ENCODE data around the gene NOB1.

DNA sequence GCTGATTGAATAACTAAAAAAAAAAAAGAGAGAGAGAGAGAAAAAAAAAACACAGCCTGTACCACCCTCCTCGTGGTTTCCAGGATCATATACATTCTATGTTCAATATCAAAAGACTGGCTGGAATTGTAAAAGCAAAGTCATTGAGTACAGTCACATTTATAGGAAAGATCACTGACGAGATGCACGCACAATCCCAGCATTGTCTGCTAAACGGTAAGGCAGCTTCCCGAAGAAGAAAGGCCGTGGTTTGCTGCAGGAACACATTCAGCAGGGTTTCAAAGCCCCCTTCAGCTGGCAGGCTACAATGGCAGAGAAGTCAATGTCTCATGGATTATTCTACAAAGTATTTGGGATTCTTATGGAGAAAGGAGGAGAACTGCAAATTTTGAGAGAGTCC is 37.7 kb downstream of the NOB1 start:
- TF ChIP-seq, protein P1, sequence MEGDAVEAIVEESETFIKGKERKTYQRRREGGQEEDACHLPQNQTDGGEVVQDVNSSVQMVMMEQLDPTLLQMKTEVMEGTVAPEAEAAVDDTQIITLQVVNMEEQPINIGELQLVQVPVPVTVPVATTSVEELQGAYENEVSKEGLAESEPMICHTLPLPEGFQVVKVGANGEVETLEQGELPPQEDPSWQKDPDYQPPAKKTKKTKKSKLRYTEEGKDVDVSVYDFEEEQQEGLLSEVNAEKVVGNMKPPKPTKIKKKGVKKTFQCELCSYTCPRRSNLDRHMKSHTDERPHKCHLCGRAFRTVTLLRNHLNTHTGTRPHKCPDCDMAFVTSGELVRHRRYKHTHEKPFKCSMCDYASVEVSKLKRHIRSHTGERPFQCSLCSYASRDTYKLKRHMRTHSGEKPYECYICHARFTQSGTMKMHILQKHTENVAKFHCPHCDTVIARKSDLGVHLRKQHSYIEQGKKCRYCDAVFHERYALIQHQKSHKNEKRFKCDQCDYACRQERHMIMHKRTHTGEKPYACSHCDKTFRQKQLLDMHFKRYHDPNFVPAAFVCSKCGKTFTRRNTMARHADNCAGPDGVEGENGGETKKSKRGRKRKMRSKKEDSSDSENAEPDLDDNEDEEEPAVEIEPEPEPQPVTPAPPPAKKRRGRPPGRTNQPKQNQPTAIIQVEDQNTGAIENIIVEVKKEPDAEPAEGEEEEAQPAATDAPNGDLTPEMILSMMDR (conservative IDR thresholded peaks at IDR 0.05) = no peak
- TF ChIP-seq ZFX (IDR thresholded peaks at IDR 0.05) = no peak

All from C4-2B (cell line).